K562 (cell line): ENCODE results near the gene OR2A42. TPM values are rescaled to one million over a fixed set of nuclear protein-coding genes. Genes with fewer than 3 reads are reported as not detected.
"Not testable (repeated sequence)": the region's sequence is repeated elsewhere in the genome, so short reads cannot be mapped to it uniquely, and the experiment has no call there.

ENCODE experiments used
- ATAC-seq: fragments of 200-7000 bp; cut with Tn5 transposase; 3 replicates; pipeline ENCODE4 v1.9.1; 2020; ENCODE audit warnings: moderate library complexity
- BruUV-seq: library from RNA; stranded (reverse); fragments of 400-500 nt; replicated peaks from 2 replicates; lab custom pipeline; 2021; lab: Mats Ljungman, UMichigan
- CTCF ChIA-PET: fragments of 300-600 bp; formaldehyde crosslinking; extraction: SDS; loops from one replicate; lab custom pipeline; 2021; ENCODE audit warnings: low intra/inter-chr PET ratio; lab: Yijun Ruan, JAX
- POLR2A ChIA-PET: fragments of 300-600, 350-650 bp; sonication (Branson Sonifier 250); formaldehyde crosslinking; extraction: SDS; loops from one replicate; lab custom pipeline; 2021; ENCODE audit warnings: antibody characterized with exemption, inconsistent platforms; lab: Yijun Ruan, JAX
- DNase-seq, 4 experiments: peaks; one replicate each; pipeline versions ENCODE4 v3.0.0 to v3.0.0-alpha.2; 2011 to 2018; ENCODE audit warnings: low spot score in 3 of 4, mixed read lengths in 3 of 4; ENCODE audit errors: extremely low read depth in 1 of 4
- FAIRE-seq: peaks from 2 replicates; lab custom pipeline; 2011; peaks lifted over from hg19 to GRCh38; lab: Jason Lieb, UNC
- H2AFZ ChIP-seq: 2 replicates; pipeline ENCODE4 v1.6.0; 2011; ENCODE audit warnings: low read depth, low read length, control low read depth, inconsistent platforms
- H3K27ac ChIP-seq: fragments of 200-600 bp; 3 replicates; pipeline ENCODE4 v1.8.0; 2011; ENCODE audit warnings: low read depth, mild to moderate bottlenecking, control low read depth, inconsistent platforms, low read length, moderate library complexity, mixed read lengths; ENCODE audit errors: extremely low read depth
- H3K27me3 ChIP-seq, 2 experiments: fragments of 300-600 bp in 1 of 2; 2 replicates in 1 of 2; 3 replicates in 1 of 2; pipeline versions ENCODE4 v1.6.0 to v1.8.0; 2011; ENCODE audit warnings: inconsistent platforms in 2 of 2, low read length in 2 of 2, mild to moderate bottlenecking in 1 of 2, mixed read lengths in 1 of 2, moderate library complexity in 1 of 2; ENCODE audit not compliant: control insufficient read depth in 2 of 2, insufficient read depth in 2 of 2
- H3K36me3 ChIP-seq: fragments of 300-600 bp; 3 replicates; pipeline ENCODE4 v1.8.0; 2011; ENCODE audit warnings: mild to moderate bottlenecking, low read length, inconsistent platforms; ENCODE audit not compliant: control insufficient read depth, insufficient read depth
- H3K4me1 ChIP-seq, 2 experiments: fragments of 200-600 bp in 1 of 2; replicated peaks in 1 of 2; 2 replicates in 1 of 2; 3 replicates in 1 of 2; pipeline versions ENCODE4 v1.5.1 to v1.8.0; 2011; ENCODE audit warnings: inconsistent platforms in 2 of 2, low read length in 2 of 2, mild to moderate bottlenecking in 1 of 2, mixed read lengths in 1 of 2, moderate library complexity in 1 of 2; ENCODE audit not compliant: control insufficient read depth in 2 of 2, insufficient read depth in 2 of 2
- H3K4me2 ChIP-seq: 2 replicates; pipeline ENCODE4 v1.6.1; 2011; ENCODE audit warnings: low read length, control low read depth, inconsistent platforms, mixed read lengths; ENCODE audit not compliant: insufficient read depth
- H3K4me3 ChIP-seq: fragments of 200-600 bp; sonication (generic), shearing (Covaris generic); 2 replicates; pipeline ENCODE4 v1.5.1; 2016; ENCODE audit warnings: control low read depth, inconsistent platforms
- H3K79me2 ChIP-seq: fragments of 200-600 bp; 3 replicates; pipeline ENCODE4 v1.8.0; 2011; ENCODE audit warnings: low read length, inconsistent platforms; ENCODE audit not compliant: control insufficient read depth, insufficient read depth
- H3K9ac ChIP-seq, 2 experiments: 2 replicates each; pipeline versions ENCODE4 v1.6.0 to v1.6.1; 2011; ENCODE audit warnings: low read depth in 2 of 2, low read length in 2 of 2, control low read depth in 1 of 2, inconsistent platforms in 1 of 2, mild to moderate bottlenecking in 1 of 2, mixed read lengths in 1 of 2; ENCODE audit not compliant: insufficient read depth in 1 of 2
- H3K9me1 ChIP-seq: one replicate; pipeline ENCODE4 v1.6.0; 2011; ENCODE audit warnings: inconsistent platforms, mild to moderate bottlenecking, low read length, moderate library complexity; ENCODE audit not compliant: control insufficient read depth, insufficient read depth
- H3K9me3 ChIP-seq: replicated peaks from 2 replicates; pipeline ENCODE4 v1.5.1; 2011; ENCODE audit warnings: low read depth, low read length, inconsistent platforms; ENCODE audit not compliant: control insufficient read depth, insufficient read depth
- H4K20me1 ChIP-seq: replicated peaks from 2 replicates; pipeline ENCODE4 v1.6.1; 2011; ENCODE audit warnings: low read length, inconsistent platforms, mixed read lengths; ENCODE audit not compliant: control insufficient read depth, insufficient read depth
- WGBS: fragments of 100-300 bp; shearing (Covaris generic); methylation state at CpG from one replicate; pipeline ENCODE4 v1.1.6; 2016; ENCODE audit warnings: low coverage, mixed read lengths; ENCODE audit not compliant: insufficient coverage; ENCODE audit errors: missing lambda C conversion rate; 5-methylcytosine and 5-hydroxymethylcytosine counted together
- in situ Hi-C: fragments of 300-500 bp; cut with MboI; formaldehyde crosslinking; loops from 4 replicates; pipeline ENCODE4 v1.15.0; 2018; ENCODE audit warnings: inconsistent platforms, mixed read lengths
- intact Hi-C: fragments of 100-400 bp; cut with micrococcal nuclease; formaldehyde crosslinking; loops from 2 replicates; pipeline ENCODE4 v1.14.2; 2022
- polyA plus RNA-seq, 8 experiments: library from polyadenylated mRNA; depleted of rRNA in 4 of 8; stranded (reverse) in 5 of 8; unstranded in 3 of 8; fragments of >200 nt; fragmentation: Nextera tagmentation in 2 of 8; fragmentation: Illumina TruSeq in 1 of 8; extraction: Ambion mirVana in 2 of 8; extraction: Trizol in 1 of 8; gene quantifications; 2 replicates each; pipeline versions ENCODE4 v1.2.1 to v1.2.3, GENCODE V29; 2011 to 2014; ENCODE audit warnings: inconsistent platforms in 1 of 8, missing spikeins in 1 of 8
- total RNA-seq, 7 experiments: library from RNA; depleted of rRNA in 6 of 7; stranded (reverse); fragments of >200 nt in 6 of 7; fragmentation: Illumina TruSeq in 2 of 7; extraction: Trizol in 2 of 7; gene quantifications; 2 replicates each; pipeline versions ENCODE4 v1.2.1 to v1.2.3, GENCODE V29; 2011 to 2021; ENCODE audit warnings: low replicate concordance in 1 of 7

The OR2A42 gene
- total and polyA plus RNA-seq, 9 of the 15 experiments (the other 6 are each of a cell fraction or from before 2014, with no cell fraction given): not detected

DNA sequence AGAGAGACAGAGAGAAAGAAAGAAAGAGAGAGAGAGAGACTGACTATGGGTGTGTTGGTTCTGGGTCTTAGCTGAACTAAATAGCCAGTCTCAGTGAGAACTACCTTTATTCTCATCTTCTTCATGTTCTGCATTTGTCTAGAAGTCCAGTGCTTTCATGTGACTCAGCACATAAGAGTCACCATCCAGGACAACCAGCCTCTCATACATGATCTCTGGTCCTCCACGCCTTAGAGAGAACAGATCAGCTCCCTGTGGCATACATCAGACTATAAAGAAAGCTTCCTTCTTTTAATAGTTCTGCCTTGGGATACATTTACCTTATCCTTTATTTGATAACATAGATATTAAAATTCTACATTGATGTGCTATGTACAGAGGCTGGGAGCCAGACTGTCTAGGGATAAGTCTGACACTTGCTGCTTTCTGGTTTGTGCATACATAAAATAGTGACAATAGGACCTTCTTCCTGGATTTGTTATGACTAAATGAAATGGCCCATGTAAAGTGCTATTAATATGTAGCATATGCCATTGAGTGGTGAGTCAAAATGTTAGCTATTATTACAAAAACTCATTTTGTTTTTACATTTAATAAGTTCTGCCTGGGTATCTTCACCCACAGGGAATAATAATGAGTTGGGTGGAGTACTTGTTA, 8.4 kb upstream of the OR2A42 start:
- intact Hi-C loops, H3K9me1 ChIP-seq, H3K4me1 ChIP-seq, FAIRE-seq, CTCF ChIA-PET, H3K36me3 ChIP-seq, in situ Hi-C loops, H3K27ac ChIP-seq, H3K27me3 ChIP-seq, POLR2A ChIA-PET, H3K4me3 ChIP-seq, H3K4me2 ChIP-seq, H3K79me2 ChIP-seq, H4K20me1 ChIP-seq, BruUV-seq, H3K9me3 ChIP-seq, DNase-seq, H3K9ac ChIP-seq, H2AFZ ChIP-seq: not testable (repeated sequence)
- no CpG with 5 or more reads among the region's 1 CpG for WGBS
- peak; percentile 37; the same call in 2 of the 3 replicates for ATAC-seq

DNA sequence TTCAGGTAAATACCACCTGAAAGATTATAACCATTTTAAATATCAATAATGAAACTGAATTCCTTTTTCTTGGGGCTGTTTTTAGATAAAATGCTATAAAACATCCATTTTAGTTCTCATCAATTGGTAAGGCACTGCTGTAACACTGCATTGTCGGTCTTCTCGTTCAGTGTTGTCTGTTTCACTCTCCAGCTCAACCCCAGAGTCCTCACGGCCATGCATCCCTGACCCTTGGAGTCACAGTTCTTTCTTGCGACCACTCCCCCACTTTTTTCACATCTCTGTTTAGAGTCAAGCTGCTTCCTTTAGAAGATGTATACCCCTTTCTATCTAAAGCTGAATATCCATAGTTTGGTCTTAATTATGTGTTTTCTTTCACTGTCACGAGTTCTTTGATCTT, 7.6 kb upstream of the OR2A42 start:
- H3K4me1 ChIP-seq, H3K4me2 ChIP-seq, H3K9me3 ChIP-seq, H3K9me1 ChIP-seq, FAIRE-seq, H3K27ac ChIP-seq, H4K20me1 ChIP-seq, H2AFZ ChIP-seq, CTCF ChIA-PET, BruUV-seq, POLR2A ChIA-PET, in situ Hi-C loops, ATAC-seq, H3K4me3 ChIP-seq, H3K9ac ChIP-seq, H3K79me2 ChIP-seq, DNase-seq, H3K36me3 ChIP-seq, intact Hi-C loops, H3K27me3 ChIP-seq: not testable (repeated sequence)
- WGBS: no CpG with 5 or more reads among the region's 5 CpGs

DNA sequence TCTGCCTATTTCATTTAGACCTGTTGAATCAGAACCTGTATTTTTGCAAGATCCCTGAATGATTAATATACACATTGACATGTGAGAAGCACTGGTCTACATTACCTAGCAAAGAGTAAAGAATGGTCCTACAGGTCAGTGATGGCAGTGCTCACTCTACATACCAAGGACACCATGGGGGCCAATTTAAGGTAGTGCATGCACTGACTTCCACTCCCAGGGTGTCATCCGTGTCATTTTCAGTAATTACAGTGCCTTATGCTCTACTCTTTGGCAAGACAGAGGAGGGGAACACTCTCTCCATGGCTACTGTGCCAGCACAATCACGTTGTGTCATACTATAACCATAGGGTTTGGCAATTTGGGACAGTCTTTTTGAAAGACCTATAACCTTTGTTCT, 6.0 kb upstream of the OR2A42 start:
- H3K27me3 ChIP-seq, CTCF ChIA-PET, H3K9ac ChIP-seq, H3K4me1 ChIP-seq, H3K9me3 ChIP-seq, intact Hi-C loops, H3K79me2 ChIP-seq, H3K4me3 ChIP-seq, H3K4me2 ChIP-seq, DNase-seq, in situ Hi-C loops, H3K27ac ChIP-seq, POLR2A ChIA-PET, BruUV-seq, FAIRE-seq, H4K20me1 ChIP-seq, H2AFZ ChIP-seq, H3K36me3 ChIP-seq, H3K9me1 ChIP-seq, ATAC-seq: not testable (repeated sequence)
- no CpG with 5 or more reads among the region's 2 CpGs for WGBS

DNA sequence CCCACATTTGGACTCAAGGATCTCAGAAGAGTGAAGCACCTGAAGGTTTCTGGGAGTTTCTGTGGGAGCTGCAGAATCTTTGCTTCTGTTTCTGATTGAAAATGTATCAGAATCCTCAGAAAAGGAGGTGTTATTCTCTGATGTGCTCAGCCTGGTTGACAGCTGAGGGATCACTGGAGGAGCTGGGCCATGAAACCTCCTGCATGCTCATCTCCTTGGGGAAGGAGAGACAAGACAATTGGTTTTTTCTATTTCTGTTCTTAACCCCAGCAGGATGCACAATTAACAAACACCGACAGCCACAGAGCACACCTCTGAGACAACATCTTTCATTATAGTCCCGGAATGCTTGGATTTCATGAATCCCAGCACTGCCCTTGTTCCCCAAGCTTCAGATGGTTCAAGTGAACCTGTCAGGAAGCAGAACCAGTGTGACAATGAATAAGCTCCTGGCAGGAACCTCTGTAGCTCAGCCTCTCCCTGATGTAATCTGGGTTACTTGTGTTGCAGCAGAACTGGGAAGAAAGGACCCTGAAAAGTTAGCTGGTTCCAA, 799 bp downstream of the OR2A42 start:
- ATAC-seq, in situ Hi-C loops, intact Hi-C loops, FAIRE-seq, POLR2A ChIA-PET, CTCF ChIA-PET, H3K9me1 ChIP-seq, H3K4me3 ChIP-seq, H3K4me2 ChIP-seq, H3K79me2 ChIP-seq, H3K27ac ChIP-seq, H3K27me3 ChIP-seq, H2AFZ ChIP-seq, H3K36me3 ChIP-seq, H4K20me1 ChIP-seq, H3K9ac ChIP-seq, BruUV-seq, H3K4me1 ChIP-seq, DNase-seq, H3K9me3 ChIP-seq: not testable (repeated sequence)
- 0% methylated on average over 2 of the region's 2 CpGs for WGBS
